HG03066 (cell line): ENCODE measurements around the gene CENPH.
"Not testable (repeated sequence)": the region's sequence is repeated elsewhere in the genome, so short reads cannot be mapped to it uniquely, and the experiment has no call there.

ENCODE experiments used
- ATAC-seq: cut with Tn5 transposase; IDR thresholded peaks from one replicate; pipeline ENCODE4 v1.9.1; 2021; ENCODE audit warnings: low read depth; ENCODE audit not compliant: unreplicated experiment

The CENPH gene

GRCh38 chr5:69242215-69242927 is 53.0 kb downstream of the CENPH start:
- ATAC-seq = no peak

- ATAC-seq = no peak
Measured at GRCh38 chr5:69245031-69245430, 55.6 kb downstream of the CENPH start.

GRCh38 chr5:69248019-69248418 is 58.6 kb downstream of the CENPH start:
- ATAC-seq = no peak

GRCh38 chr5:69250593-69250992 is 61.2 kb downstream of the CENPH start:
- no peak for ATAC-seq

DNA sequence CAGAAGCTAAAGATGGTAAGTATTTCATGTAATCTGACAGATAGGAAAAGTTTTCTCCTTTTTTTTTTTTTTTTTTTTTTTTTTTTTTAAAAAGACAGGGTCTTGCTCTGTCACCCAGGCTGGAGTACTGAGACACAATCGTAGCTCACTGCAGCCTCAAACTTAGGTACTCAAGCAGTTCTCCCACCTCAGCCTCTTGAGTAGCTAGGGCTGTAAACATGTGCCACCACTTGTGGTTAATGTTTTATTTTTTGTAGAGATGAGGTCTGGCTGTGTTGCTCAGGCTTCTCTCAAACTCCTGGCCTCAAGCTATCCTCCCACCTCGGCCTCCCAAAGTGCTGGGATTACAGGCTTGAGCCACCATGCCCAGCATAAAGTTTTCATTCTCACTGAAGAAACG is 63.1 kb downstream of the CENPH start:
- ATAC-seq = no peak

DNA sequence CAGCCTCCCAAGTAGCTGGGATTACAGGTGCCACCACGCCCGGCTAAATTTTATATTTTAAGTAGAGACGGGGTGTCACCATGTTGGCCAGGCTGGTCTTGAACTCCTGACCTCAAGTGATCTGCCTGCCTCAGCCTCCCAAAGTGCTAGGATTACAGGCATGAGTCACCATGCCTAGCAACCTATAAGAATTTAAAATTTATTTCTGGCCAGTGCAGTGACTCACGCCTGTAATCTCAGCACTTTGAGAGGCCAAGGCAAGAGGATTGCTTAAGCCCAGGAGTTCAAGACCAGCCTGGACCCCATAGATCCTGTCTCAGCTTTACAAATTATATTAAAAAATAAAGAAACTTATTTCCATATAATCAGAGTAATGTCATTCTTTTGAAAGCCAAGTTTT is 66.6 kb downstream of the CENPH start:
- not testable (repeated sequence) for ATAC-seq

DNA sequence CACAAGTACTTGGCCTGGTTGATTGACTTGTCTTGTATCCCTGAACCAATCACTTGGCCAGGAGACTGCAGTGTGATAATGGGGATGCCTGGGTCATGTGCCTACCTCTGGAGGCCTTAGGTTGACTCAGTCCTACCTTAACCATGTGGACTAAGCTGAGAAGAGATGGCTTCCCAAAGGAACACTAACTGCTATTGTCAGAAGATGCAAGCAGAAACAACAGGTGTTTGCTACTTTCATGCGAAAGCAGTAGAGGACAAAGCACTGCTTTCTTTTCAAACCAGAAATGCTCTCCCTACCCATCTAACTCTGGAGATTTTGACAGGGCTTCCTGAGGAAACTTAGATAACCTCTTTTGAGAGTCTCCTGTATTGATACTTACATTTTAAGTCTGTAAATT is 68.2 kb downstream of the CENPH start:
- no peak for ATAC-seq
